H9 (cell line): ENCODE data around the gene ANKRD53. TPM values are rescaled to one million over a fixed set of nuclear protein-coding genes. Genes with fewer than 3 reads are reported as not detected.
A peak's percentile ranks its signal among the peaks of the same experiment; 100 is the strongest.

Source experiments
- DNase-seq: peaks from one replicate; pipeline ENCODE4 v3.0.0-alpha.2; 2017
- H2AFZ ChIP-seq: one replicate; pipeline ENCODE4 v1.6.1; 2013; ENCODE audit warnings: mild to moderate bottlenecking, low read length, control low read depth, moderate library complexity
- H2AK5ac ChIP-seq: 2 replicates; pipeline ENCODE4 v1.6.1; 2013; ENCODE audit warnings: low read length, control low read depth, mixed read lengths; ENCODE audit not compliant: insufficient read length
- H2BK120ac ChIP-seq: one replicate; pipeline ENCODE4 v1.6.1; 2013; ENCODE audit warnings: low read depth, mild to moderate bottlenecking, low read length, control low read depth, inconsistent platforms; ENCODE audit not compliant: poor library complexity, severe bottlenecking
- H2BK12ac ChIP-seq: 2 replicates; pipeline ENCODE4 v1.6.1; 2013; ENCODE audit warnings: low read length, control low read depth, mixed read lengths, low read depth; ENCODE audit not compliant: insufficient read length
- H2BK15ac ChIP-seq: 2 replicates; pipeline ENCODE4 v1.6.1; 2013; ENCODE audit warnings: low read depth, low read length, control low read depth
- H2BK20ac ChIP-seq: one replicate; pipeline ENCODE4 v1.6.1; 2013; ENCODE audit warnings: low read depth, mild to moderate bottlenecking, low read length, control low read depth, inconsistent platforms; ENCODE audit not compliant: poor library complexity, severe bottlenecking
- H2BK5ac ChIP-seq: 2 replicates; pipeline ENCODE4 v1.6.1; 2013; ENCODE audit warnings: low read length, control low read depth, mixed read lengths; ENCODE audit not compliant: insufficient read length
- H3K14ac ChIP-seq: 2 replicates; pipeline ENCODE4 v1.6.1; 2013; ENCODE audit warnings: low read length, control low read depth; ENCODE audit not compliant: insufficient read depth
- H3K18ac ChIP-seq: 2 replicates; pipeline ENCODE4 v1.6.1; 2013; ENCODE audit warnings: low read depth, mild to moderate bottlenecking, mixed read lengths, low read length, control low read depth; ENCODE audit not compliant: insufficient read length
- H3K23ac ChIP-seq: 2 replicates; pipeline ENCODE4 v1.6.1; 2013; ENCODE audit warnings: low read length, control low read depth, mixed read lengths, low read depth; ENCODE audit not compliant: insufficient read length
- H3K23me2 ChIP-seq: 2 replicates; pipeline ENCODE4 v1.6.1; 2013; ENCODE audit warnings: low read depth, mild to moderate bottlenecking, mixed read lengths, low read length, control low read depth; ENCODE audit not compliant: insufficient read length, poor library complexity, severe bottlenecking
- H3K27ac ChIP-seq: 2 replicates; pipeline ENCODE4 v1.5.1; 2013; ENCODE audit warnings: low read length, control low read depth, mixed read lengths, low read depth; ENCODE audit not compliant: insufficient read length
- H3K27me3 ChIP-seq: 2 replicates; pipeline ENCODE4 v1.6.1; 2013; ENCODE audit warnings: low read length, control low read depth, inconsistent platforms; ENCODE audit not compliant: insufficient read depth
- H3K4ac ChIP-seq: 2 replicates; pipeline ENCODE4 v1.6.1; 2013; ENCODE audit warnings: low read depth, mild to moderate bottlenecking, control low read depth, inconsistent platforms, low read length, moderate library complexity
- H3K4me1 ChIP-seq: 2 replicates; pipeline ENCODE4 v1.6.1; 2013; ENCODE audit warnings: low read length, control low read depth, inconsistent platforms; ENCODE audit not compliant: insufficient read depth
- H3K4me2 ChIP-seq: 2 replicates; pipeline ENCODE4 v1.6.1; 2013; ENCODE audit warnings: low read length, control low read depth, mixed read lengths; ENCODE audit not compliant: insufficient read length, insufficient read depth
- H3K56ac ChIP-seq: 2 replicates; pipeline ENCODE4 v1.6.1; 2013; ENCODE audit warnings: low read depth, mild to moderate bottlenecking, mixed read lengths, low read length, control low read depth; ENCODE audit not compliant: insufficient read length
- H3K79me1 ChIP-seq: 2 replicates; pipeline ENCODE4 v1.6.1; 2013; ENCODE audit warnings: low read depth, mild to moderate bottlenecking, moderate library complexity, low read length, control low read depth, inconsistent platforms; ENCODE audit not compliant: insufficient read depth, poor library complexity, severe bottlenecking
- H3K79me2 ChIP-seq: 2 replicates; pipeline ENCODE4 v1.6.1; 2013; ENCODE audit warnings: low read length, control low read depth, inconsistent platforms; ENCODE audit not compliant: insufficient read depth
- H3K9ac ChIP-seq: 2 replicates; pipeline ENCODE4 v1.6.1; 2013; ENCODE audit warnings: low read length, control low read depth, mixed read lengths; ENCODE audit not compliant: insufficient read length; ENCODE audit errors: extremely low read depth
- H3K9me3 ChIP-seq: one replicate; pipeline ENCODE4 v1.6.1; 2013; ENCODE audit warnings: low read depth, low read length, inconsistent platforms; ENCODE audit not compliant: control insufficient read depth
- H3T11ph ChIP-seq: one replicate; pipeline ENCODE4 v1.6.1; 2013; ENCODE audit warnings: mild to moderate bottlenecking, low read length, control low read depth, inconsistent platforms
- H4K20me1 ChIP-seq: one replicate; pipeline ENCODE4 v1.6.1; 2013; ENCODE audit not compliant: control insufficient read depth, insufficient read length, insufficient read depth
- H4K5ac ChIP-seq: 2 replicates; pipeline ENCODE4 v1.6.1; 2013; ENCODE audit warnings: low read depth, mild to moderate bottlenecking, mixed read lengths, low read length, control low read depth; ENCODE audit not compliant: insufficient read length
- H4K8ac ChIP-seq: replicated peaks from 2 replicates; pipeline ENCODE4 v1.6.1; 2013; ENCODE audit warnings: low read length, control low read depth, mixed read lengths, low read depth; ENCODE audit not compliant: insufficient read length
- H4K91ac ChIP-seq: 2 replicates; pipeline ENCODE4 v1.6.1; 2013; ENCODE audit warnings: low read depth, mild to moderate bottlenecking, moderate library complexity, mixed read lengths, low read length, control low read depth; ENCODE audit not compliant: insufficient read length
- H3K27ac Mint-ChIP-seq, 3 experiments: 2 replicates in 2 of 3; 3 replicates in 1 of 3; pipeline ENCODE4 v1.8.0; 2020 to 2021; ENCODE audit warnings: mixed read lengths in 3 of 3, mild to moderate bottlenecking in 1 of 3, moderate library complexity in 1 of 3
- H3K27me3 Mint-ChIP-seq: 2 replicates; pipeline ENCODE4 v1.8.0; 2021; ENCODE audit warnings: low read depth, mild to moderate bottlenecking, moderate library complexity, mixed read lengths
- H3K36me3 Mint-ChIP-seq, 3 experiments: 2 replicates in 2 of 3; 3 replicates in 1 of 3; pipeline ENCODE4 v1.8.0; 2020 to 2021; ENCODE audit warnings: low read depth in 3 of 3, mixed read lengths in 3 of 3; ENCODE audit not compliant: insufficient read depth in 1 of 3
- H3K4me1 Mint-ChIP-seq, 2 experiments: 2 replicates each; pipeline ENCODE4 v1.8.0; 2020; ENCODE audit warnings: mixed read lengths in 2 of 2
- H3K4me3 Mint-ChIP-seq, 2 experiments: 2 replicates in 1 of 2; 3 replicates in 1 of 2; pipeline ENCODE4 v1.8.0; 2020 to 2021; ENCODE audit warnings: mild to moderate bottlenecking in 2 of 2, mixed read lengths in 2 of 2, moderate library complexity in 1 of 2
- H3K9me3 Mint-ChIP-seq, 2 experiments: 2 replicates in 1 of 2; 3 replicates in 1 of 2; pipeline ENCODE4 v1.8.0; 2020; ENCODE audit warnings: mild to moderate bottlenecking in 2 of 2, mixed read lengths in 2 of 2, moderate library complexity in 1 of 2
- CTCF ChIP-seq: fragments of 200-600 bp; sonication (generic); conservative IDR thresholded peaks from 3 replicates; pipeline ENCODE4 v1.8.0; 2021; ENCODE audit warnings: antibody characterized with exemption, mild to moderate bottlenecking
- WGBS: extraction: QIAGEN DNeasy Blood & Tissue Kit; methylation state at CpG from one replicate; pipeline ENCODE4 v1.1.7; 2013; ENCODE audit warnings: missing lambda C conversion rate, low lambda C conversion rate, mixed read lengths; ENCODE audit not compliant: insufficient read length; ENCODE audit errors: extremely low coverage; 5-methylcytosine and 5-hydroxymethylcytosine counted together
- total RNA-seq: library from RNA; stranded (reverse); gene quantifications from 2 replicates; pipeline ENCODE4 v1.2.1, GENCODE V29; 2021

Gene ANKRD53
- total RNA-seq, 1 experiment from 2014 or later, result 0.28 TPM

- Histone ChIP-seq H3K79me2 (no peaks in the 10 kb centered on the region), H4K20me1 (no peaks in the 10 kb centered on the region), H4K91ac (no peak overlapping the region), H3K27me3 (no peaks in the 10 kb centered on the region), H3K4me1 (0 out of 2 replicates have a peak, but pooled peaks cover 2% of the 10 kb centered on the region), H3K18ac (no peak overlapping the region), H2AK5ac (no peak overlapping the region), H3K23me2 (no peaks in the 10 kb centered on the region), H3K56ac (no peak overlapping the region), H3K9ac (no peak overlapping the region), H2BK15ac (no peak overlapping the region), H4K8ac (no peak overlapping the region), H3T11ph (no peak overlapping the region), H3K79me1 (no peaks in the 10 kb centered on the region), H2BK120ac (no peak overlapping the region), H3K23ac (no peak overlapping the region), H3K14ac (peak overlapping the region; percentile 19; the same call in 1 of the 2 replicates), H2AFZ (no peak overlapping the region), H3K9me3 (no peaks in the 10 kb centered on the region), H2BK5ac (no peak overlapping the region), H2BK12ac (no peak overlapping the region), H3K4me2 (no peak overlapping the region), H3K27ac (no peak overlapping the region), H2BK20ac (no peak overlapping the region), H4K5ac (no peak overlapping the region), H3K4ac (no peak overlapping the region)
- Mint-ChIP-seq H3K36me3 (no peaks in the 10 kb centered on the region; a peak in 1 of 7 replicates), H3K4me1 (peaks cover 20 to 39% of the 10 kb centered on the region in 2 experiments), H3K27me3 (peaks cover 58% of the 10 kb centered on the region), H3K9me3 (no peaks in the 10 kb centered on the region; a peak in 1 of 5 replicates), H3K4me3 (no peak overlapping the region), H3K27ac (no peak overlapping the region)
- TF ChIP-seq CTCF, result no peak
- WGBS, result no CpG with 5 or more reads among the region's 21 CpGs
- no peak for DNase-seq
Measured at GRCh38 chr2:70932631-70933230, 45.7 kb upstream of the ANKRD53 start.
